HepG2 (cell line): ENCODE data around the gene CDH23. TPM values are rescaled to one million over a fixed set of nuclear protein-coding genes. Genes with fewer than 3 reads are reported as not detected.

Source experiments
- ATAC-seq: fragments of 200-7000 bp; cut with Tn5 transposase; 3 replicates; pipeline ENCODE4 v1.9.1; 2020; ENCODE audit warnings: mild to moderate bottlenecking, moderate library complexity
- BruUV-seq: library from RNA; stranded (reverse); fragments of 400-500 nt; replicated peaks from 2 replicates; lab custom pipeline; 2021; lab: Mats Ljungman, UMichigan
- CTCF ChIA-PET: fragments of 300-600 bp; formaldehyde crosslinking; extraction: SDS; loops from one replicate; lab custom pipeline; 2021; ENCODE audit warnings: low total read pairs, inconsistent platforms, low intra/inter-chr PET ratio; lab: Yijun Ruan, JAX
- POLR2A ChIA-PET: fragments of 350-600 bp; sonication (Branson Sonifier 250); formaldehyde crosslinking; loops from one replicate; lab custom pipeline; 2020; ENCODE audit warnings: antibody characterized with exemption, inconsistent platforms; lab: Yijun Ruan, JAX
- DNase-seq: peaks from one replicate; pipeline ENCODE4 v3.0.0-alpha.2; 2015; ENCODE audit warnings: low spot score
- FAIRE-seq: peaks from 3 replicates; lab custom pipeline; 2011; peaks lifted over from hg19 to GRCh38; lab: Jason Lieb, UNC
- H2AFZ ChIP-seq: one replicate; pipeline ENCODE4 v1.6.1; 2011; ENCODE audit warnings: low read length, inconsistent platforms
- H3K27ac ChIP-seq: fragments of 300-600 bp; 3 replicates; pipeline ENCODE4 v1.8.0; 2011; ENCODE audit warnings: mixed run types, mild to moderate bottlenecking, mixed read lengths, low read length, inconsistent platforms; ENCODE audit not compliant: insufficient read depth; ENCODE audit errors: extremely low read length
- H3K27me3 ChIP-seq, 2 experiments: fragments of 200-600 bp in 1 of 2; 2 replicates in 1 of 2; 3 replicates in 1 of 2; pipeline versions ENCODE4 v1.6.0 to v1.8.0; 2011; ENCODE audit warnings: low read length in 2 of 2, mild to moderate bottlenecking in 2 of 2, moderate library complexity in 2 of 2, inconsistent platforms in 1 of 2; ENCODE audit not compliant: insufficient read depth in 2 of 2, control insufficient read depth in 1 of 2
- H3K36me3 ChIP-seq, 2 experiments: fragments of 200-600 bp in 1 of 2; replicated peaks in 1 of 2; 2 replicates in 1 of 2; 3 replicates in 1 of 2; pipeline versions ENCODE4 v1.5.1 to v1.8.0; 2011; ENCODE audit warnings: low read length in 2 of 2, inconsistent platforms in 1 of 2; ENCODE audit not compliant: insufficient read depth in 2 of 2, control insufficient read depth in 1 of 2
- H3K4me1 ChIP-seq: 2 replicates; pipeline ENCODE4 v1.5.1; 2012; ENCODE audit warnings: low read length, inconsistent platforms; ENCODE audit not compliant: insufficient read depth
- H3K4me2 ChIP-seq: 2 replicates; pipeline ENCODE4 v1.6.0; 2011; ENCODE audit warnings: low read depth, low read length, inconsistent platforms
- H3K4me3 ChIP-seq, 3 experiments: fragments of 200-600 bp in 1 of 3; sonication (generic), shearing (Covaris generic) in 1 of 3; replicated peaks in 1 of 3; 2 replicates each; pipeline ENCODE4 v1.5.1; 2011 to 2016; ENCODE audit warnings: low read length in 3 of 3, inconsistent platforms in 2 of 3, low read depth in 2 of 3, mild to moderate bottlenecking in 2 of 3, control low read depth in 1 of 3, mixed read lengths in 1 of 3; ENCODE audit not compliant: insufficient read depth in 1 of 3
- H3K79me2 ChIP-seq: one replicate; pipeline ENCODE4 v1.6.1; 2011; ENCODE audit warnings: low read length, inconsistent platforms; ENCODE audit not compliant: insufficient read depth
- H3K9ac ChIP-seq: 2 replicates; pipeline ENCODE4 v1.6.0; 2011; ENCODE audit warnings: mild to moderate bottlenecking, low read depth, low read length, inconsistent platforms; ENCODE audit not compliant: insufficient read depth
- H3K9me3 ChIP-seq: 2 replicates; pipeline ENCODE4 v1.5.1; 2012; ENCODE audit warnings: mild to moderate bottlenecking, low read length
- H4K20me1 ChIP-seq: 2 replicates; pipeline ENCODE4 v1.6.0; 2011; ENCODE audit warnings: inconsistent platforms, mild to moderate bottlenecking, low read length, moderate library complexity; ENCODE audit not compliant: insufficient read depth
- AGO2 ChIP-seq: fragments of 200-400 bp; formaldehyde crosslinking; optimal IDR thresholded peaks from 2 replicates; pipeline ENCODE3; 2017; ENCODE audit warnings: mild to moderate bottlenecking, low read depth, low read length, moderate library complexity
- AKAP8 ChIP-seq: sonication (generic); formaldehyde crosslinking; IDR thresholded peaks from 2 replicates; pipeline ENCODE4 v1.5.1; 2020; ENCODE audit warnings: mild to moderate bottlenecking, missing genetic modification reagents
- BCL3 ChIP-seq: sonication (generic); formaldehyde crosslinking; IDR thresholded peaks from 2 replicates; pipeline ENCODE4 v1.5.1; 2020; ENCODE audit warnings: mild to moderate bottlenecking, missing genetic modification reagents, moderate library complexity
- MLX ChIP-seq: IDR thresholded peaks from 2 replicates; pipeline ENCODE4 v1.6.1; 2016
- MYC ChIP-seq: sonication (generic); formaldehyde crosslinking; IDR thresholded peaks from 2 replicates; pipeline ENCODE4 v1.9.0; 2021; ENCODE audit warnings: missing genetic modification reagents, borderline replicate concordance
- PLRG1 ChIP-seq: fragments of 450-650 bp; conservative IDR thresholded peaks from 2 replicates; pipeline ENCODE4 v1.6.1; 2016
- TFDP1 ChIP-seq: IDR thresholded peaks from 2 replicates; pipeline ENCODE4 v1.6.1; 2016; ENCODE audit warnings: missing compliant biosample characterization, missing genetic modification reagents, borderline replicate concordance
- YY1 ChIP-seq: IDR thresholded peaks from 2 replicates; pipeline ENCODE4 v1.6.1; 2011; ENCODE audit warnings: low read length, low read depth, moderate library complexity, mild to moderate bottlenecking; ENCODE audit not compliant: insufficient read depth, insufficient replicate concordance
- ZBTB42 ChIP-seq: sonication (generic); formaldehyde crosslinking; IDR thresholded peaks from 2 replicates; pipeline ENCODE4 v1.5.0; 2020; ENCODE audit warnings: mild to moderate bottlenecking, missing genetic modification reagents
- ZNF597 ChIP-seq: sonication (generic); formaldehyde crosslinking; IDR thresholded peaks from 2 replicates; pipeline ENCODE4 v1.5.0; 2020; ENCODE audit warnings: missing genetic modification reagents
- ZNF724P ChIP-seq: sonication (generic); formaldehyde crosslinking; IDR thresholded peaks from 2 replicates; pipeline ENCODE4 v1.8.0; 2022; ENCODE audit warnings: missing genetic modification reagents, borderline replicate concordance
- ZNF737 ChIP-seq: sonication (generic); formaldehyde crosslinking; IDR thresholded peaks from 2 replicates; pipeline ENCODE4 v1.5.0; 2020; ENCODE audit warnings: missing genetic modification reagents, mild to moderate bottlenecking, borderline replicate concordance
- WGBS: methylation state at CpG from one replicate; pipeline ENCODE4 v1.1.6; 2017; ENCODE audit warnings: low lambda C conversion rate; 5-methylcytosine and 5-hydroxymethylcytosine counted together
- in situ Hi-C: cut with HindIII; loops from 2 replicates; pipeline ENCODE4 v1.10.0; 2017; ENCODE audit warnings: low pct_unique_long_range_greater_than_20kb; ENCODE audit not compliant: extremely low pct_ligation_motif_present
- intact Hi-C: fragments of 100-400 bp; cut with micrococcal nuclease; formaldehyde crosslinking; loops from one replicate; pipeline ENCODE4 v1.10.0; 2022; ENCODE audit not compliant: unreplicated experiment
- polyA plus RNA-seq, 8 experiments: library from polyadenylated mRNA; depleted of rRNA in 3 of 8; stranded (reverse) in 7 of 8; unstranded in 1 of 8; fragments of >200 nt; fragmentation: Illumina TruSeq in 4 of 8; extraction: Trizol in 4 of 8; gene quantifications; 2 replicates each; pipeline versions ENCODE4 v1.2.1 to v1.2.3, GENCODE V29; 2011 to 2016; ENCODE audit warnings: low read depth in 4 of 8, missing spikeins in 1 of 8, mixed read lengths in 1 of 8; ENCODE audit not compliant: insufficient read depth in 1 of 8
- total RNA-seq, 5 experiments: library from RNA; depleted of rRNA; stranded (reverse); fragments of >200 nt; fragmentation: Illumina TruSeq; extraction: Trizol; gene quantifications; 2 replicates each; pipeline ENCODE4 v1.2.3, GENCODE V29; 2016; ENCODE audit warnings: low read depth in 1 of 5

Gene CDH23
- total and polyA plus RNA-seq, 2 of the 13 experiments (the other 11 are each of a cell fraction or from before 2014, with no cell fraction given): 0.13 TPM; not detected in 1

- H3K4me2 ChIP-seq: no peak overlapping the region
- POLR2A ChIA-PET: no interaction called here
- intact Hi-C loops: no loop called here
- peaks cover 39% of the 10 kb centered on the region for H3K4me1 ChIP-seq
- in situ Hi-C loops: no loop called here
- DNase-seq: no peak
- no peak overlapping the region for H3K9ac ChIP-seq
- no peak overlapping the region for H3K4me3 ChIP-seq
- FAIRE-seq: no peak
- H3K36me3 ChIP-seq: no peaks in the 10 kb centered on the region
- H3K27ac ChIP-seq: no peak overlapping the region
- no peaks in the 10 kb centered on the region for H3K79me2 ChIP-seq
- H3K27me3 ChIP-seq: peaks cover 7 to 19% of the 10 kb centered on the region in 2 experiments; a peak in 4 of 5 replicates
- TF ChIP-seq ZNF597 (no peak), ZNF737 (no peak), ZNF724P (no peak), MYC (no peak), MLX (CRISPR knock-in tag) (no peak), BCL3 (CRISPR knock-in tag) (no peak), PLRG1 (no peak), YY1 (no peak), AKAP8 (CRISPR knock-in tag) (no peak), ZBTB42 (CRISPR knock-in tag) (no peak), TFDP1 (CRISPR knock-in tag) (no peak), AGO2 (no peak)
- no TSS peak for BruUV-seq
- CTCF ChIA-PET: no interaction called here
- no peaks in the 10 kb centered on the region for H4K20me1 ChIP-seq
- no peaks in the 10 kb centered on the region for H3K9me3 ChIP-seq
- H2AFZ ChIP-seq: no peak overlapping the region
- no peak for ATAC-seq
- WGBS: 54% methylated on average over 11 of the region's 11 CpGs
Measured at GRCh38 chr10:71763352-71764127, 366.8 kb downstream of the CDH23 start.
